ENCODE measurements around the gene EXOC3.

The EXOC3 gene

GRCh38 chr5:427415-428087 is 15.4 kb upstream of the EXOC3 start:
- no peak for DNase-seq

GRCh38 chr5:428219-428618 is 14.8 kb upstream of the EXOC3 start:
- no peak for DNase-seq

- no peak for DNase-seq
Observed at GRCh38 chr5:428754-429452, 14.1 kb upstream of the EXOC3 start.

GRCh38 chr5:429453-430188 is 13.4 kb upstream of the EXOC3 start:
- DNase-seq, result no peak

- no peak for DNase-seq
Observed at GRCh38 chr5:430214-430925, 12.6 kb upstream of the EXOC3 start.

- peak; percentile 54 for DNase-seq
Observed at GRCh38 chr5:431001-431710, 11.8 kb upstream of the EXOC3 start.

GRCh38 chr5:431711-432050 is 11.3 kb upstream of the EXOC3 start:
- DNase-seq, result no peak

- no peak for DNase-seq
Observed at GRCh38 chr5:432201-432927, 10.6 kb upstream of the EXOC3 start.

GRCh38 chr5:432928-433791 is 9.8 kb upstream of the EXOC3 start:
- no peak for DNase-seq

GRCh38 chr5:433836-434235 is 9.1 kb upstream of the EXOC3 start:
- DNase-seq, result no peak

- no peak for DNase-seq
Observed at GRCh38 chr5:434443-435146, 8.4 kb upstream of the EXOC3 start.

GRCh38 chr5:435156-435790 is 7.7 kb upstream of the EXOC3 start:
- DNase-seq, result no peak

GRCh38 chr5:435961-436640 is 6.9 kb upstream of the EXOC3 start:
- DNase-seq, result peak; percentile 22

- DNase-seq, result no peak
Observed at GRCh38 chr5:436641-436975, 6.4 kb upstream of the EXOC3 start.

GRCh38 chr5:437281-437771 is 5.7 kb upstream of the EXOC3 start:
- DNase-seq, result no peak

GRCh38 chr5:438481-438981 is 4.4 kb upstream of the EXOC3 start:
- no peak for DNase-seq

- no peak for DNase-seq
Observed at GRCh38 chr5:439181-439580, 3.8 kb upstream of the EXOC3 start.

- no peak for DNase-seq
Observed at GRCh38 chr5:439636-440035, 3.3 kb upstream of the EXOC3 start.
